Neural cell (in vitro differentiated cells): ENCODE measurements around the gene GRIP1.

Source experiments
- EZH2 ChIP-seq: fragments of 200-600, 300-800 bp; shearing (Covaris generic), sonication (generic); IDR thresholded peaks from 2 replicates; pipeline ENCODE4 v1.6.1; 2014; ENCODE audit warnings: antibody characterized with exemption, low read length, borderline replicate concordance, mild to moderate bottlenecking; ENCODE audit not compliant: insufficient read depth, poor library complexity, severe bottlenecking
- MXI1 ChIP-seq: fragments of 450-650 bp; conservative IDR thresholded peaks from 2 replicates; pipeline ENCODE4 v1.6.1; 2014; ENCODE audit warnings: antibody characterized with exemption, mild to moderate bottlenecking; ENCODE audit not compliant: poor library complexity, severe bottlenecking

DNA sequence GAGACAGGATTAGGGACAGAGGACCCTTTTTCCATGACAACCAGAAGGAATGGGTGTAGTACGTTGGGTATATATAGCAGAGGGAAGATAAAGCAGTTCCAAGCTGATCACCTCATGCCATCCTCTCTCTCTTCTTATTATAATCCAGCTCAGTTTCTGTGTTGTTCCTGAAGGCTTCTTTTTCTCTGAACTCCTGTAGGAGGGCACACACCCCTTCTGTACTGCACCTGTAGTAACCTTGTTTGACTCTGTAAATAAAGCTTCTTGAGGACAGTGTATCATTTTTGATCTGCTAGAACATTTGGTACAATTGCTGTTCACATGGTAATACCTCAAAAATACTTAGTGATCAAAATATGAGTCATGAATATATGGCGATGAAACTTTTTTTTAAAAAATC, 343.1 kb downstream of the GRIP1 start:
- TF ChIP-seq EZH2 (no peak), MXI1 (no peak)
